IPS-15b (cell line): ENCODE data around the gene PREPL.

Experiments used
- H3K27me3 ChIP-seq: one replicate; pipeline ENCODE4 v1.6.1; 2013; ENCODE audit warnings: low read length; ENCODE audit not compliant: control insufficient read depth, insufficient read depth
- H3K36me3 ChIP-seq: one replicate; pipeline ENCODE4 v1.6.1; 2013; ENCODE audit warnings: low read length; ENCODE audit not compliant: control insufficient read depth, insufficient read depth
- H3K4me1 ChIP-seq: one replicate; pipeline ENCODE4 v1.6.1; 2013; ENCODE audit warnings: mild to moderate bottlenecking, low read length; ENCODE audit not compliant: control insufficient read depth, insufficient read depth
- H3K4me3 ChIP-seq: one replicate; pipeline ENCODE4 v1.5.1; 2013; ENCODE audit warnings: low read depth, low read length
- H3K9ac ChIP-seq: one replicate; pipeline ENCODE4 v1.6.1; 2013; ENCODE audit warnings: low read depth, mild to moderate bottlenecking, low read length
- H3K9me3 ChIP-seq: one replicate; pipeline ENCODE4 v1.6.1; 2013; ENCODE audit warnings: mild to moderate bottlenecking, low read length; ENCODE audit not compliant: control insufficient read depth, insufficient read depth

Gene PREPL

GRCh38 chr2:44367591-44367990 lies 6.3 kb upstream of the PREPL start:
- H3K4me1 ChIP-seq: peaks cover 6% of the 10 kb centered on the region
- no peaks in the 10 kb centered on the region for H3K9me3 ChIP-seq
- H3K4me3 ChIP-seq: no peak overlapping the region
- H3K27me3 ChIP-seq: no peaks in the 10 kb centered on the region
- H3K9ac ChIP-seq: no peak overlapping the region
- no peaks in the 10 kb centered on the region for H3K36me3 ChIP-seq

DNA sequence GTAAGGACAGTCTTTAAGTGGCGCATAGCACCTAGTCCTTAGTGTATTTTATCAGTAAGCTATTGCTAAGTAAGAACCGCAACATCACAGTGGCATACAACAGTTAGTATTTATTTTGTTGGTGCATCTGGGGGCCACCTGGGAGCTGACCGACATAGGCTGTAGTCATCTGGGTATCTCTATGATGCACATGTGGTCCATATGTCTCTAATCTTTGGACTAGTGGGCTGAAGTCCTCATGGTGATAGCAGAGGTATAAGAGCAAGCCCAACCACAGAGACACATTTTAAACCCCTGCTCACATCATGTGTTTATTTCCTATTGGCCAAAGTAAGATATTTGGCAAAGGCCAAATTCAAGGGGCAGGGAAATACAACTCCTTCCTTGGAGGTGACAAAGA lies 3.3 kb upstream of the PREPL start:
- no peak overlapping the region for H3K9ac ChIP-seq
- no peak overlapping the region for H3K4me3 ChIP-seq
- H3K36me3 ChIP-seq: no peaks in the 10 kb centered on the region
- no peaks in the 10 kb centered on the region for H3K9me3 ChIP-seq
- no peaks in the 10 kb centered on the region for H3K27me3 ChIP-seq
- H3K4me1 ChIP-seq: peaks cover 3% of the 10 kb centered on the region

DNA sequence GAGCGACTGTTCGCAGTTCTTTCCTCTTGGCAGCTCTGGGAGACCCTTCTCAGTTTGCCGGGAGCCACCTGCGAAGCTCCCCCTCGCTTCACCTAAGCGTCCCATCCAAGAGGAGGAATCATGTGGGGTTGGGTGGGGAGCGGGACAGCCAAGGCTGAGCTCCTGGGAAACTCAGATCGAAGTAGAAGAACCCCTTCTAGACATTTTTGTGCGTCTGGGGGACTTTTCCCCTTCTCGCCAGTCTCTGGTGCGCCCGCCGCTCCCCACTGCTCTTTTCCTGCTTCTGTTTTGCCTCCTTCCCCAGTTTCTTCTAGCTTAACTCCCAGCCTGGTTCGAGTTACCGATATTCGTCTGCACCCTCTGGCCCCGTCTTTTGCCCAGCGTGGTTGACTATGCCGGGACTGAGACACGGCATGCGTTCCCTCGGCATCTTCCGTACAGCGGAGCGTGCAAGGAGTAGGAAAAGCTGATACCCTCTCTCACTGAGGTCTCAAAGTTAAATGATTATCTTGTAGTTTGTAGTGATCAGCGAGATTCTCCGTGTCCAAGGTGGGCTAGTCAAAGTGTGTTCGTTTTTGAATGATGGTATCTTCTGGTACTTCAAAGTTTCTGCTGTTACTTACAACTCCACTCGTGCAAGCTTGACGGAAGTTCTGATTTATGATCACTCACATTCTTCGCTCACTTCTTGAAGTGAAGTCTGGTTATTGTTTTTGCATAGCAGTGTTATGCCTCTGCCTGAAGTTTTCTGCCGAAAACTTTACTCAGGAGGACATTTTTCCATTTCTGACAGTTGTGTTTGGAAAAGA lies 1.1 kb upstream of the PREPL start:
- peaks cover 3% of the 10 kb centered on the region for H3K4me1 ChIP-seq
- H3K27me3 ChIP-seq: no peaks in the 10 kb centered on the region
- no peaks in the 10 kb centered on the region for H3K9me3 ChIP-seq
- H3K36me3 ChIP-seq: no peaks in the 10 kb centered on the region
- H3K4me3 ChIP-seq: peak overlapping the region; percentile 91
- H3K9ac ChIP-seq: peak overlapping the region; percentile 86

- Histone ChIP-seq H3K9me3 (no peaks in the 10 kb centered on the region), H3K36me3 (no peaks in the 10 kb centered on the region), H3K4me3 (peak overlapping the region; percentile 91), H3K9ac (peak overlapping the region; percentile 96), H3K27me3 (no peaks in the 10 kb centered on the region), H3K4me1 (peaks cover 3% of the 10 kb centered on the region)
Measured at GRCh38 chr2:44360749-44361329, 455 bp downstream of the PREPL start.

GRCh38 chr2:44358503-44358902 lies 2.8 kb downstream of the PREPL start:
- Histone ChIP-seq H3K9ac (no peak overlapping the region), H3K36me3 (no peaks in the 10 kb centered on the region), H3K4me3 (no peak overlapping the region), H3K27me3 (no peaks in the 10 kb centered on the region), H3K9me3 (no peaks in the 10 kb centered on the region), H3K4me1 (peaks cover 3% of the 10 kb centered on the region)

GRCh38 chr2:44354761-44355160 lies 6.5 kb downstream of the PREPL start:
- H3K9me3 ChIP-seq: no peaks in the 10 kb centered on the region
- peaks cover 2% of the 10 kb centered on the region for H3K4me1 ChIP-seq
- no peak overlapping the region for H3K4me3 ChIP-seq
- no peaks in the 10 kb centered on the region for H3K36me3 ChIP-seq
- H3K27me3 ChIP-seq: no peaks in the 10 kb centered on the region
- H3K9ac ChIP-seq: no peak overlapping the region

- Histone ChIP-seq H3K9ac (no peak overlapping the region), H3K9me3 (no peaks in the 10 kb centered on the region), H3K4me3 (no peak overlapping the region), H3K4me1 (peaks cover 2% of the 10 kb centered on the region), H3K36me3 (no peaks in the 10 kb centered on the region), H3K27me3 (no peaks in the 10 kb centered on the region)
Measured at GRCh38 chr2:44352510-44352909, 8.8 kb downstream of the PREPL start.

DNA sequence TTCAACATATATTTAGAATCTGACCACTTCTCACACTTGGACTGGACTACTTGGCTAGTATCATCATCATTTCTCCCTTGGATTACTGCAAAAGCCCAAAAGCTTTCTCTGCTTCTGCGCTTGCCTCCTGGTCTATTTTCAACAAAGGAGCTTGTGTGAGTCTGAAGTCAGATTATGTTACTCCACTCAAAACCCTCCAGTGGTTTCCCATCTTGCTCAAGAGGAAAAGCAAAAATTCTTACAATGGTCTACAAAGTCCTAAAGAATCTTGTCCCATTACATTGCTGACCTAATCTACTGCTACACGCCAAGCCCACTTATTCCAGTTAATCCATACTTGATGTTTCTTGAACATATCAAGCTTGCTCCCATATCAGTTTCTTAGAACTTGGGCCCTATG lies 9.6 kb downstream of the PREPL start:
- no peak overlapping the region for H3K4me3 ChIP-seq
- no peak overlapping the region for H3K9ac ChIP-seq
- no peaks in the 10 kb centered on the region for H3K36me3 ChIP-seq
- no peaks in the 10 kb centered on the region for H3K27me3 ChIP-seq
- H3K9me3 ChIP-seq: no peaks in the 10 kb centered on the region
- H3K4me1 ChIP-seq: peaks cover 2% of the 10 kb centered on the region

GRCh38 chr2:44351088-44351487 lies 10.2 kb downstream of the PREPL start:
- no peak overlapping the region for H3K4me3 ChIP-seq
- H3K4me1 ChIP-seq: peaks cover 2% of the 10 kb centered on the region
- H3K27me3 ChIP-seq: no peaks in the 10 kb centered on the region
- H3K36me3 ChIP-seq: no peaks in the 10 kb centered on the region
- no peaks in the 10 kb centered on the region for H3K9me3 ChIP-seq
- H3K9ac ChIP-seq: no peak overlapping the region

DNA sequence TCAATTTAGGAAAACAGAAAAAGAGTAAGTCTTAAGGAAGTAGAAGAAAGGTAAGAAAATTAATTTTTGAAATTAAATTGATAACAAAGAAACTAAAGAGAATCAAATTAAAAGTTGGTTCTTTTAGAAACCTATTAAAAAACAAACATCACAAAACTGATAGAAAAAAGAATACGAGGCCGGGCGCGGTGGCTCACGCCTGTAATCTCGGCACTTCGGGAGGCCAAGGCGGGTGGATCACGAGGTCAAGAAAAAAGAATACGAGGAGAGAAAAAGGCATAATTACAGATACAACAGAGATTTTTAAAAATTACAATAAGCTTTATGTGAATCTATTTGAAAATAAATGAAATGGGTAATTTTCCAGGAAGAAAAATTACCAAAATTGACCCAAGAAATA lies 11.8 kb downstream of the PREPL start:
- H3K4me3 ChIP-seq: no peak overlapping the region
- H3K9ac ChIP-seq: no peak overlapping the region
- H3K27me3 ChIP-seq: no peaks in the 10 kb centered on the region

DNA sequence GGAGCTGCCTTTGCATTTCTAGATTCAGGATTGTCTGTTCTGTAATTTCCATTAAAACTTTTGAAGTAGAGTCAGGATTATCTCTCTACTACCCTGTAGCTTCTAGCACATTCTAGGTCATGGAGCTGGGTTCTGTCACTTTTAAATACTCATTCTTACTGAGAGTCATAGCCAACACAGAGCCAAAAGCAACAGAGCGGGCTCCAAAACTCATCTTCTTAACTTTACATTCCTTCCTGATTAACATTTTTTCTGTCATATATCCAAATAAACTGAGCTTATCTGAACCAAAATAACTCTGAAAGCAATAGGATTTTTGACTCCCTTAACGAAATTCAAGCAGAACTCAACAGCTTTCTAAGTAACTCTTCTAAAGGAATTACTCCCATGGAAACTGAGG lies 12.9 kb downstream of the PREPL start:
- H3K27me3 ChIP-seq: no peaks in the 10 kb centered on the region
- no peak overlapping the region for H3K9ac ChIP-seq
- H3K4me1 ChIP-seq: peaks cover 2% of the 10 kb centered on the region
- no peaks in the 10 kb centered on the region for H3K9me3 ChIP-seq
- no peak overlapping the region for H3K4me3 ChIP-seq
- H3K36me3 ChIP-seq: no peaks in the 10 kb centered on the region

More for the DNA sequence above, 11.8 kb downstream of the PREPL start:
- H3K36me3 ChIP-seq: no peaks in the 10 kb centered on the region
- no peaks in the 10 kb centered on the region for H3K9me3 ChIP-seq
- H3K4me1 ChIP-seq: peaks cover 2% of the 10 kb centered on the region

GRCh38 chr2:44347526-44347925 lies 13.8 kb downstream of the PREPL start:
- no peaks in the 10 kb centered on the region for H3K36me3 ChIP-seq
- peaks cover 2% of the 10 kb centered on the region for H3K4me1 ChIP-seq
- H3K4me3 ChIP-seq: no peak overlapping the region
- H3K9me3 ChIP-seq: no peaks in the 10 kb centered on the region
- H3K9ac ChIP-seq: no peak overlapping the region
- no peaks in the 10 kb centered on the region for H3K27me3 ChIP-seq
